GM10847 (cell line): ENCODE data around the gene LMLN.

Experiments
- POLR2A ChIP-seq: IDR thresholded peaks from 2 replicates; pipeline ENCODE4 v1.6.1; 2011; ENCODE audit not compliant: insufficient read length; ENCODE audit errors: extremely low read depth

Gene LMLN

DNA sequence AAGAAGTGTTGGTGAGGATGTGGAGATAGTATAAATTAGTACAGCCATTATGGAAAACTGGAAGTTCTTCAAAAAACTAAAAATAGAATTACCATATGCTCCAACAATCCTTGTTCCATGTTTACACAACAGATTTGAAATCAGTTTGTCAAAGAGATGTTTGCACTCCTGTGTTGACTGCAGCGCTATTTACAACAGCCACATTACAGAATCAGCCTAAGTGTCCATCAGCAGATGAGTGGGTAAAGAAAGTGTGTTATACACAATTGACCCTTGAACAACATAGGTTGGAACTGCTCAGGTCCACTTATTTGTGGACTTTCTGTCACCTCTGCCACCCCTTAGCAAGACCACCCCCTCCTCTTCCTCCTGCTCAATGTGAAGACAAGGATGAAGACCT is 34.7 kb downstream of the LMLN start:
- TF ChIP-seq POLR2A = no peak

GRCh38 chr3:197996855-197997254 is 36.8 kb downstream of the LMLN start:
- TF ChIP-seq POLR2A = no peak

- TF ChIP-seq POLR2A = no peak
Measured at GRCh38 chr3:197997936-197998335, 37.9 kb downstream of the LMLN start.

DNA sequence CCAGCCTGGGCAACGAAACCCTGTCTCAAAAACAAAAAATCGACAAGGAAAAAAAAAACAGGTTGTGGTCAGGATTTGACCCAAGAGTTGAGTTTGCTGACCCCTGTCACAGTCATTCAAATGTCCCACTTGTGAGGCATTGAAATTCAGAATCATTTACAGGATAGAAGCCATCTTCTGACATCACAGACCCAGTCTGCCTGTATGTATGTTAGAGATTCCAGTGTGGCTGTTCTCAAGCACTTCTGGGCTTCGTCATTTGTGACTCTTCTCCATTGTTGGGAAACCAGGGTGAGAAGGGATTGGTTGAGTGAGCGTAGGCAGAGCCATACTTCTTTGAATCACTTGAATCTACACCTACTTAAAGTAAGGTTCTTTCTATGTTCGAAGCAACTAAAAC is 57.1 kb downstream of the LMLN start:
- no peak for TF ChIP-seq POLR2A

DNA sequence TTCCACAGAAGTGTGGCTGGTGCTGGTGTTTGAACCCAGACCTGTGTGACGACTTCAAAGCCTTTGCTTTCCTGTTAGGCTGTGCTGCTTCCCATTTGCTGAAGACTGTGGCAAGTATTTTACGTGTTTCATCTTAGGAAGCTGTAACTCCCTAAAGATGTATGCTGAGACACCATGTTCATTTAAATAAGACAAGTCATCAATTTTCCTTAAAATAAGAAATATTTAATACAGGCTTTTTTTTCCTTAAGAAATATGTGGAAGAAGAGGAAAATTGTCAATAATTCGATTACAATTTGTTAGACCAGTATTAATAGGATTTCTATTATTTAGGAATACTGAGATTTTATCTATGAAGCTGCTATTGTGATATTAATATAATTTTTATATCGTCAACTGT is 58.4 kb downstream of the LMLN start:
- no peak for TF ChIP-seq POLR2A

GRCh38 chr3:198019115-198019514 is 59.1 kb downstream of the LMLN start:
- TF ChIP-seq POLR2A = no peak

GRCh38 chr3:198021320-198021719 is 61.3 kb downstream of the LMLN start:
- TF ChIP-seq POLR2A = no peak

GRCh38 chr3:198022604-198023003 is 62.6 kb downstream of the LMLN start:
- TF ChIP-seq POLR2A = no peak

DNA sequence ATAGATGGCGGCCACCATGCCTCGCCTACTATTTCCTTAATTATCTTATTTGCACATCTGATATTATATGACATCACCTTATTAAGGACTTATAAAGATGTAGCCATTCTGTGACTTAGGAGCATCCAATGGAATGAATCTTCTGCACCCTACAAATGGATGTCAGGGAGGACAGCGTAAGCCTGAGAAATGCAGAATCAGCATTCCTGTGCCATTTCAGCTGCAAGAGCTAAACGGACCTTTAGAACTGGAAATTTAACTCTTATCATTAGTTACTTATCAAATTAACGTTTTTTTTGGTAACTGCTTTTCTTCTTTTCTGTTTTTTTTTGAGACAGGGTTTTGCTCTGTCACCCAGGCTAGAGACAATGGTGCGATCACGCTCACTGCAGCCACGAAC is 65.6 kb downstream of the LMLN start:
- no peak for TF ChIP-seq POLR2A

DNA sequence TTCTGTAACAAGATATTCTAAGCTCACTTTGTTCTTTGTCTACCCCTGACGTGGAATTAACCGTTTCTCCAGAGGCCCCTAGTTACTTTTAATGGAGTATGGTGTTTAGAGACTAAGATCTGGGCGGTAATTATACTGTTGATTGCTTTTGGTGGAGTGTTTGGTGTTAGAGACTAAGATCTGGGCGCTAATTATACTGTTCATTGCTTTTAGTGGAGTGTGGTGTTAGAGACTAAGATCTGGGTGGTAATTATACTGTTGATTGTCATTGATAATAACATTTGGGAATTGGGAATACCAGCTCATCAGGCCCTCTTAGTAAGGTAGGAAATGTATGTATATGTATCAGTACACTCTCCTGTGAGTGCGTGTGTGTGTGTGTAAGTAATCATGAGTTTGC is 66.6 kb downstream of the LMLN start:
- no peak for TF ChIP-seq POLR2A

GRCh38 chr3:198027045-198027798 is 67.2 kb downstream of the LMLN start:
- no peak for TF ChIP-seq POLR2A

DNA sequence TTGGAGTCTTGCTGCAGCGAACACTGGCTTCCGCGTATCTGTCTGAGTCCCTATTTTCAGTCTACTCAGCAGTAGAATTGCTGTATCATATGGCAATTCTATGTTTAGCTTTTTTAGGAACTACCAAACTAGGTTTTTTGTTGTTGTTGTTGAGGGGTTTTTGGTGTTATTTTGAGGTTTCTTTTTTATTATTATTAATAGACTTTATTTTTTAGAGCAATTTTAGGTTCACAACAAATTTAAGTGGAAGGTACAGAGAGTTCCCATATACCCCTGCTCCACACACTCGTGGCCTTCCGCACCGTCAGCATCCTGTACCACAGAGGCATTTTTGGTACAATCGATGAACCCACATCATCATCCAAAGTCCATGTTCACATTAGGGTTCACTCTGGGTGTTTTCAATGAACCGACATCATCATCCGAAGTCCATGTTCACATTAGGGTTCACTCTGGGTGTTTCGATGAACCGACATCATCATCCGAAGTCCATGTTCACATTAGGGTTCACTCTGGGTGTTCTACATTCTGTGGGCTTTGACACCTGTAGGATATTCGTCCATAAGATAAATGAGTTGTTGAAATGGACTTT is 67.9 kb downstream of the LMLN start:
- TF ChIP-seq POLR2A = no peak

- TF ChIP-seq POLR2A = no peak
Measured at GRCh38 chr3:198028718-198029117, 68.7 kb downstream of the LMLN start.

DNA sequence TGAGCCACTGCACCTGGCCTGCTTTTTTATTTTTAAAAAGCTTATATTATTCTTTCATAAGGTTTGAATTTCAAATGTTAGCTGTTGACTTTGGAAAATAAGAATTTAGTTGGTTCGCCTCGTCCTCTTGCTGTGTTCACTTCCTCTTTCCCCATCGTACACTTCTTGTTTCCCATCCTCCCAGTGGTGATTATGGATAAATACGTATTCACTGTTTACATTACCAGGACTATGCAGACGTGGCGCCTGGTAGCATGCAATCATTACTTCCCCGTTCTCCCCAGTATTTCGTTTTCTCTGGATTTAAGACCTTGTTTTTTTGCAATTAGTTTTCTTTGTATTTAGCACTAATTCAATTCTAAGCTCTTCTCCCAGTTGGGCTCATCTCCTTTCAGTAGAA is 70.1 kb downstream of the LMLN start:
- TF ChIP-seq POLR2A = no peak

DNA sequence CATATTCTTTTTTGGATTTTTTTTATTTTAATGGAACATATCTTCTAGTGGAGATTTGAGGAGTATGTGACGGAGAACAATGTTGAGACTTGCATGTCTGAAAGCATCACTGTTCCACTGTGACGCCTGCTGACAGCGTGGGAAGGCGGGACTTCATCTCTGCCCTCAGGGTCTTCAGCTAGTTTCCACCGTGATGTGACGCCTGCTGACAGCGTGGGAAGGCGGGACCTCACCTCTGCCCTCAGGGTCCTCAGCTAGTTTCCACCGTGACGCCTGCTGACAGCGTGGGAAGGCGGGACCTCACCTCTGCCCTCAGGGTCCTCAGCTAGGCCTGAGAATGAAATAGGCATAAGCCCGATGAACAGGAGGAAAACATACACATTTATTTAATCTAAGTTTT is 70.7 kb downstream of the LMLN start:
- no peak for TF ChIP-seq POLR2A

GRCh38 chr3:198032039-198032936 is 72.3 kb downstream of the LMLN start:
- no peak for TF ChIP-seq POLR2A
